ENCODE results near the gene RBMX2.
"Not testable (repeated sequence)": the region's sequence is repeated elsewhere in the genome, so short reads cannot be mapped to it uniquely, and the experiment has no call there.

RBMX2 gene

GRCh38 chrX:130418740-130419139 is 17.0 kb downstream of the RBMX2 start:
- H3K4me3 ChIP-seq (ENCODE audit: low read depth, low read length), result no peak overlapping the region
- no peak for DNase-seq (ENCODE audit: low read depth)
- no peak for TF ChIP-seq CTCF (IDR thresholded peaks at IDR 0.05; ENCODE audit: low read depth, low read length, missing control alignments)

GRCh38 chrX:130419263-130419662 is 17.5 kb downstream of the RBMX2 start:
- DNase-seq (ENCODE audit: low read depth), result no peak
- H3K4me3 ChIP-seq (ENCODE audit: low read depth, low read length), result no peak overlapping the region
- no peak for TF ChIP-seq CTCF (IDR thresholded peaks at IDR 0.05; ENCODE audit: low read depth, low read length, missing control alignments)

GRCh38 chrX:130426531-130426930 is 24.7 kb downstream of the RBMX2 start:
- H3K4me3 ChIP-seq (ENCODE audit: low read depth, low read length), result no peak overlapping the region
- DNase-seq (ENCODE audit: low read depth), result no peak
- TF ChIP-seq CTCF (IDR thresholded peaks at IDR 0.05; ENCODE audit: low read depth, low read length, missing control alignments), result no peak

- H3K4me3 ChIP-seq (ENCODE audit: low read depth, low read length); DNase-seq (ENCODE audit: low read depth): not testable (repeated sequence)
Measured at GRCh38 chrX:130429236-130429635, 27.4 kb downstream of the RBMX2 start.

- no peak for DNase-seq (ENCODE audit: low read depth)
- TF ChIP-seq CTCF (IDR thresholded peaks at IDR 0.05; ENCODE audit: low read depth, low read length, missing control alignments), result no peak
Measured at GRCh38 chrX:130435937-130436336, 34.1 kb downstream of the RBMX2 start.

GRCh38 chrX:130437996-130438395 is 36.2 kb downstream of the RBMX2 start:
- H3K4me3 ChIP-seq (ENCODE audit: low read depth, low read length); DNase-seq (ENCODE audit: low read depth): not testable (repeated sequence)

More at GRCh38 chrX:130435937-130436336, 34.1 kb downstream of the RBMX2 start:
- H3K4me3 ChIP-seq (ENCODE audit: low read depth, low read length), result no peak overlapping the region

- DNase-seq (ENCODE audit: low read depth), result no peak
- TF ChIP-seq CTCF (IDR thresholded peaks at IDR 0.05; ENCODE audit: low read depth, low read length, missing control alignments), result no peak
- H3K4me3 ChIP-seq (ENCODE audit: low read depth, low read length), result no peak overlapping the region
Measured at GRCh38 chrX:130443875-130444274, 42.1 kb downstream of the RBMX2 start.

- no peak for TF ChIP-seq CTCF (IDR thresholded peaks at IDR 0.05; ENCODE audit: low read depth, low read length, missing control alignments)
- DNase-seq (ENCODE audit: low read depth), result no peak
- no peak overlapping the region for H3K4me3 ChIP-seq (ENCODE audit: low read depth, low read length)
Measured at GRCh38 chrX:130444641-130445336, 43.0 kb downstream of the RBMX2 start.

Data from GM12864 (cell line).